SJSA1 (cell line): ENCODE measurements around the gene OR5H14. TPM values are rescaled to one million over a fixed set of nuclear protein-coding genes. Genes with fewer than 3 reads are reported as not detected.
"Not testable (repeated sequence)": the region's sequence is repeated elsewhere in the genome, so short reads cannot be mapped to it uniquely, and the experiment has no call there.

Experiments
- DNase-seq, 2 experiments: peaks; one replicate each; pipeline ENCODE4 v3.0.0-alpha.2; 2015 to 2020; ENCODE audit warnings: low spot score in 2 of 2, low read depth in 1 of 2
- H3K27ac ChIP-seq: fragments of 250-450 bp; sonication (Bioruptor Pico); 2 replicates; pipeline ENCODE4 v1.5.1; 2020; ENCODE audit warnings: mild to moderate bottlenecking, moderate library complexity
- H3K27me3 ChIP-seq: fragments of 250-450 bp; sonication (Bioruptor Pico); replicated peaks from 2 replicates; pipeline ENCODE4 v1.5.1; 2020; ENCODE audit warnings: mild to moderate bottlenecking, moderate library complexity
- H3K36me3 ChIP-seq: fragments of 250-450 bp; sonication (Bioruptor Pico); 2 replicates; pipeline ENCODE4 v1.5.1; 2020; ENCODE audit warnings: mild to moderate bottlenecking
- H3K4me1 ChIP-seq: fragments of 250-450 bp; sonication (Bioruptor Pico); replicated peaks from 2 replicates; pipeline ENCODE4 v1.6.1; 2021; ENCODE audit warnings: mild to moderate bottlenecking
- H3K4me3 ChIP-seq: fragments of 250-450 bp; sonication (Bioruptor Pico); 2 replicates; pipeline ENCODE4 v1.5.1; 2020; ENCODE audit warnings: mild to moderate bottlenecking
- H3K9me3 ChIP-seq: fragments of 250-450 bp; sonication (Bioruptor Pico); replicated peaks from 2 replicates; pipeline ENCODE4 v1.5.1; 2020; ENCODE audit warnings: mild to moderate bottlenecking
- total RNA-seq: library from RNA; depleted of rRNA; stranded (reverse); fragments of >200 nt; shearing (Covaris generic); gene quantifications from 2 replicates; pipeline ENCODE4 v1.2.3, GENCODE V29; 2014; rRNA removed

Gene OR5H14
- total RNA-seq, 1 experiment from 2014 or later, result not detected

DNA sequence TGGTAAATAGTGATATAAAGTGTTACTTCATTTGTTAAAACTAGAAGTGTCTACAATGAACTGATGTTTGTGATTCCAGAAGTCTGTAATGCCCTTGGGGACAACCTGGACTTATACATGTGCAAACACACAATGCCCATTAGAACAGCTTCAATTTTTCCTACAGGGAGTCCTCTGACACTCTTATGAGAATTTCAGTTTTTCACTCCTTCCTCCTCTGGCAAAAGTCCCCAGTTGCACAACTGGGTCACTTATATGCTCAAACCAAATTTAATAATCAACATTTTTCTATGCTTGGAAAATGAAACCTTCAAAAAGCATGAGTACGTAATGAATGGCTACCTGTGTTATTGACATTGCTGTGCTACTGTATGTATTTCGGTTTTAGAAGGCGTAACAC lies 19.1 kb downstream of the OR5H14 start, which contains the start of gene OR5H15:
OR5H15 (plus strand) TSS at position 301 of the 400 bp plus-strand sequence. CDS start 2,004 bp downstream, outside the sequence.
- H3K4me3 ChIP-seq, result no peak within 1 kb of the TSS
- H3K36me3 ChIP-seq, result no peaks in the 10 kb centered on the region
- H3K27me3 ChIP-seq, result no peaks in the 10 kb centered on the region
- no peak for DNase-seq
- no peak within 1 kb of the TSS for H3K27ac ChIP-seq
- no peaks in the 10 kb centered on the region for H3K9me3 ChIP-seq
- no peaks in the 10 kb centered on the region for H3K4me1 ChIP-seq

DNA sequence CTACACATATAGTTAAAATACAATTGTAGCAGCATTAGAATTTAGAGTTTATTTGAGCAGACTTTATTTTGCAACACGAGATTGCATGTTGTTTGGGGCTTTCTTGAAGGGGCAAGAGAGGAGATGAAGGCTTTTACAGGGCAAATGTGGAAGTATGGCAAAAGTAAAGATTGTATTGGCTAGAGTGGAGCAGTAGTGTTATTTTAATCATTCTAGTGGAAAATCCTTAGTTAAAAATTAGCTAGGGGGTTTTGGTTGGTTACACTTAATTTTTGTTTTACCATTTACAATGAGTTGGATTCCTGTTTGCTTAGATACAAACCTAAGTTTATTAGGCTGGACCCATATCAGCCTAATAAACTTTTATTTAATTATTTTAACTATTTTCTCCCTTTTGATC lies 23.8 kb downstream of the OR5H14 start:
- no peaks in the 10 kb centered on the region for H3K9me3 ChIP-seq
- H3K27ac ChIP-seq, result no peak overlapping the region
- no peaks in the 10 kb centered on the region for H3K27me3 ChIP-seq
- DNase-seq, result no peak
- H3K4me3 ChIP-seq, result no peak overlapping the region
- H3K4me1 ChIP-seq, result no peaks in the 10 kb centered on the region
- H3K36me3 ChIP-seq, result no peaks in the 10 kb centered on the region

DNA sequence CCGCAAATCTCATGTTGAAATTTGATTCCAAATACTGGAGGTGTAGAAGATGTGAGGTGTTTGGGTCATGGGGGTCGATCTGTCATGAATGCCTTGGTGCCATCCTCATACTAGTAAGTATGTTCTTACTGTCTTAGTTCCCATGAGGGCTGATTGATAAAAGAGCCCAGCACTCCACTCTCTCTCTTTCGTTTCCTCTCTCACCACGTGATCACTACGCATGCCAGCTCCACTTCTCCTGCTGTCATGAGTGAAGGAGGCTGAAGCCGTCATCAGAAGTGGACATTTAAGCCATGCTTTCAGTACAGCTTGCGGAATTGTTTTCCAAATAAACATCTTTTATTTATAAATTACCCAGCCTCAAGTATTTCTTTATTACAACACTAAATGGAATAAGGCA lies 25.3 kb downstream of the OR5H14 start:
- no peak overlapping the region for H3K4me3 ChIP-seq
- H3K9me3 ChIP-seq, result no peaks in the 10 kb centered on the region
- no peaks in the 10 kb centered on the region for H3K27me3 ChIP-seq
- DNase-seq, result no peak
- H3K4me1 ChIP-seq, result no peaks in the 10 kb centered on the region
- no peak overlapping the region for H3K27ac ChIP-seq
- H3K36me3 ChIP-seq, result no peaks in the 10 kb centered on the region

DNA sequence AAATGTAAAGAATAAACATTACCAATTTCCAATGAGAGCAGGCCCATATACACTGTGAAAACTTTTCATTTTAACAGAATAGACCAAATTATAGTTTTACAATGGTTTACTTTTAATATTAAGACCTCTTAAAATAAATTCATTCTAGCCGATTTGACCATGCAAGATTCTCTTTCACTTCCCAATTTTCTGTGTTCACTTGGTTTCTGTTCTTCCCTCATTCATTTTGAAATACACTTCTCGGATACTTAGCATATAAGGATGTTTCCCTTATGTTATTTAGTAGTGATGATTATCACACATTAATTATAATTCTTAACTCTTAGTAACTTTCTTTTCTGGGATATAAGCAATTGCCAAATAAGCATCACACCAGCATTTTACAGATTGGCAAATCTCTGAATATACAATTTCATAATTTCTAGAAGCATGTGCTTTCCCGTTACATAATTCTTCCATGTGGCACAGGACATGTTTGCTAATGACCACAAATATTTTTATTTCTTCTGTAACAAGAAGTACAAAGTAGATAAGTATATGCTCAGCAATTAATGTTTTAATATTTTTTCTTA lies 33.1 kb downstream of the OR5H14 start:
- H3K4me1 ChIP-seq, result no peaks in the 10 kb centered on the region
- no peaks in the 10 kb centered on the region for H3K9me3 ChIP-seq
- DNase-seq, result no peak
- H3K27me3 ChIP-seq, result no peaks in the 10 kb centered on the region
- no peak overlapping the region for H3K4me3 ChIP-seq
- no peaks in the 10 kb centered on the region for H3K36me3 ChIP-seq
- no peak overlapping the region for H3K27ac ChIP-seq

DNA sequence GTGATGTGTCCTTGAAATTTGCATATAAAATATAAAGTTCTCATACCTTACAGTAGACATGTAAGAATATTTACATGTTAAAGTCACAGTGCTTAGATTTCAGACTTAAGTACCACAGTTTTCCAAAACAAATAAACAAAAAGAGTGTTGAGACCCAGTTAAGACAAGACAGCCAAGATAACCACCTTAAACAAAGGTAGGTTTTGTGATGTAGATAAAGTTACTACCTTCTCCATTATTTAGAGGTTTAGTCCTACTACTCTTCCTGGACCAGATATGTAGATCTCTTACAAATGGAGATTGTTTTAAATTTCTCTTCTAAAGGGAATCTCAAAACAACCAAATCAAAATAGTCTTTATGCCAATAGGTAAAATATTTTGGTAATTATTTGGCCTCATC lies 34.9 kb downstream of the OR5H14 start:
- Histone ChIP-seq H3K36me3 (no peaks in the 10 kb centered on the region), H3K27ac (no peak overlapping the region), H3K9me3 (no peaks in the 10 kb centered on the region), H3K4me3 (no peak overlapping the region), H3K27me3 (no peaks in the 10 kb centered on the region), H3K4me1 (no peaks in the 10 kb centered on the region)
- no peak for DNase-seq

DNA sequence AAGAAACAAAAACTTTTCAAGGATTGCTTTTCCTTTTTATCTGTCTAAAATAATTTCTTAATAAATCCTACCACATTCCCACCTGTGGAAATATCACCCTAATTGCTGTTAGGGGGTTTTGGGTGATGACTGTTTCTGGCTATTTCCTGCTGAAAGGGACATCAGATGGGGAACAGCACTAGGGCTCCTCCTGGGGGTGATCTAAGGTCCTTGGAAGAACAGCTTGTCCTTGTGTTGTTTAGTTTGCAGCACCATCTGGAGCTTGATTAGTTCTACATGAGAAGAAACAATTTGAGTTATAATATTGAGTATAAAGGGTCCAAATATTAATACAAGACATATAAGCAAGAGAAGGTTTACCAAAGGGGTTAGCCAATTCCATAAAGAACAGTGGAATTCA lies 37.9 kb downstream of the OR5H14 start:
- H3K36me3 ChIP-seq, result no peaks in the 10 kb centered on the region
- no peak for DNase-seq

DNA sequence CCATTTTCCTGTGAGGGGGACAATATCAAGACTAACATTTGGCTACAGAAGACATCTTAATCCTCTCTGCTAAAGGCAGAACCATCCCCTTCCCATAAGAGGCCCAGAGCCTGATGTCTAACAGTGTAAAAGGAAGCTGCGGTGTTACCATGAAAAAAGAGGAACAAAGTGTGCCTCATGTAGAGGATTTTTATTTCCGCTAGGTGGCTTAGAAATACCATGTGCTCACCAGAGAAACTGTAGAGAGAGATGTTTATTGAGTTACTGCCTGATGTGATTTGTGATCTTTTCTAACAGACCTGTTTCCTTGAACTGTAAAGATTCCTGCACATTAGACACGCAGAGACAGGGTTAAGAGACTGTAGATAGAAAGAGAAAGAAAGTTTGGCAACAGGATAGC lies 41.3 kb downstream of the OR5H14 start:
- Histone ChIP-seq H3K36me3 (no peaks in the 10 kb centered on the region), H3K27ac (no peak overlapping the region), H3K4me1 (no peaks in the 10 kb centered on the region), H3K4me3 (no peak overlapping the region), H3K9me3 (no peaks in the 10 kb centered on the region), H3K27me3 (no peaks in the 10 kb centered on the region)
- peak in 1 of 2 experiments; percentile 4 for DNase-seq

More for the DNA sequence above, 37.9 kb downstream of the OR5H14 start:
- no peak overlapping the region for H3K4me3 ChIP-seq
- no peaks in the 10 kb centered on the region for H3K4me1 ChIP-seq
- no peaks in the 10 kb centered on the region for H3K27me3 ChIP-seq
- H3K9me3 ChIP-seq, result no peaks in the 10 kb centered on the region
- H3K27ac ChIP-seq, result no peak overlapping the region

DNA sequence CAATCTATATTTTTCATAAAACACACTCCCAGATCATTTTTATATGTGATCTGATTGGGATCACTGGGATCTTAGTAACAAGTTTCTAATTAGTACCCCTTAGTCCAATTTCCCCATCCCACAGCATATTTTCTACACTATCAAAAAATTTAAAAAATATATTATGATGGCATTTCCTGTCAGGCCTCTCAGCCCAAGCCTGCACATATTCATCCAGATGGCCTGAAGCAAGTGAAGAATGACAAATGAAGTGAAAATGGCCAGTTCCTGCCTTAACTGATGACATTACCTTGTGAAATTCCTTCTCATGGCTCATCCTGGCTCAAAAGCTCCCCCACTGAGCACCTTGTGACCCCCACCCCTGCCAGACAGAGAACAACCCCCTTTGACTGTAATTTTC lies 43.6 kb downstream of the OR5H14 start:
- H3K4me1 ChIP-seq, H3K27me3 ChIP-seq, H3K4me3 ChIP-seq, DNase-seq, H3K27ac ChIP-seq, H3K9me3 ChIP-seq, H3K36me3 ChIP-seq: not testable (repeated sequence)

DNA sequence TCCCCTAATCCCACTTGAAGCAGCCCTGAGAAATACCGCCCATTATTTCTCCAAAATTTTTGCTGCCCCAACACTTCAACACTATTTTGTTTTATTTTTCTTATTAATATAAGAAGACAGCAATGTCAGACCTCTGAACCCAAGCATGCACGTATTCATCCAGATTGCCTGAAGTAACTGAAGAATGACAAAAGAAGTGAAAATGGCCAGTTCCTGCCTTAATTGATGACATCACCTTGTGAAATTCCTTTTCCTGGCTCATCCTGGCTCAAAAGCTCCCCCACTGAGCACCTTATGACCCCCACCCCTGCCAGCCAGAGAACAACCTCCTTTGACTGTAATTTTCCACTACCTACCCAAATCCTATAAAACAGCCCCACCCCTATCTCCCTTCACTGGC lies 49.0 kb downstream of the OR5H14 start:
- H3K27me3 ChIP-seq, H3K9me3 ChIP-seq, H3K4me1 ChIP-seq, H3K36me3 ChIP-seq, H3K4me3 ChIP-seq, DNase-seq, H3K27ac ChIP-seq: not testable (repeated sequence)

DNA sequence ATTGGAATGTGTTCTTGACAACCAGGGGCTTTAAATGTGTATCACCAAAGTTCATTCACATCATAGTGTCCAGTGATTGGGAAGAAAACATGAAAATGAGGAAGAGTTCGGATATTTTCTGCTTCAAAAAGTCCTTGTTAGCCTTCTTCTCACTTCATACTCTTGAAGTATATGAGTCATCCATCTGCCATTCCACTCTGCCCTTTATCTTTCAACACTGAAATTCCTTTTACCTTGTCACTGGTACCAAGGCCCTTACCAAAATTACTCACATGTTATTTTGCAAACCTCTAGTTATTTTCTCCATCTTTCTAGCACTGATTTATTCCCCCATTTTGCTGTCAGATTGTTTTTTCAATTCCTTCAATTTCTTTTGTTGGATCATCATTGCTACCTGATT lies 51.7 kb downstream of the OR5H14 start:
- Histone ChIP-seq H3K36me3 (no peaks in the 10 kb centered on the region), H3K27me3 (no peaks in the 10 kb centered on the region), H3K4me1 (no peaks in the 10 kb centered on the region), H3K27ac (no peak overlapping the region), H3K9me3 (no peaks in the 10 kb centered on the region), H3K4me3 (no peak overlapping the region)
- no peak for DNase-seq

Other genes starting within 250 kb of the OR5H14 start
- 18.8 and 23.6 TPM in 2 replicates for gene RIOX2, start 175.0 kb upstream of the OR5H14 start, total RNA-seq
- gene GABRR3, start 112.2 kb upstream of the OR5H14 start, total RNA-seq, result not detected in 2 replicates
- gene OR5AC2, start 60.3 kb upstream of the OR5H14 start, total RNA-seq, result not detected in 2 replicates
- not detected in 2 replicates for gene OR5H1, start 16.8 kb upstream of the OR5H14 start, total RNA-seq
- not detected in 2 replicates for gene OR5H15, start 19.2 kb downstream of the OR5H14 start, total RNA-seq
- not detected in 2 replicates for gene OR5H6, start 116.8 kb downstream of the OR5H14 start, total RNA-seq
- not detected in 2 replicates for gene OR5H2, start 135.0 kb downstream of the OR5H14 start, total RNA-seq
- gene OR5K4, start 206.4 kb downstream of the OR5H14 start, total RNA-seq, result not detected in 2 replicates
- gene OR5K3, start 243.2 kb downstream of the OR5H14 start, total RNA-seq, result not detected in 2 replicates